Measurements from ENCODE around the gene KRTAP12-1. TPM values are rescaled to one million over a fixed set of nuclear protein-coding genes. Genes with fewer than 3 reads are reported as not detected.
"Not testable (repeated sequence)": the region's sequence is repeated elsewhere in the genome, so short reads cannot be mapped to it uniquely, and the experiment has no call there.

KRTAP12-1 gene
- total RNA-seq, 2 experiments from 2014 or later, result not detected

DNA sequence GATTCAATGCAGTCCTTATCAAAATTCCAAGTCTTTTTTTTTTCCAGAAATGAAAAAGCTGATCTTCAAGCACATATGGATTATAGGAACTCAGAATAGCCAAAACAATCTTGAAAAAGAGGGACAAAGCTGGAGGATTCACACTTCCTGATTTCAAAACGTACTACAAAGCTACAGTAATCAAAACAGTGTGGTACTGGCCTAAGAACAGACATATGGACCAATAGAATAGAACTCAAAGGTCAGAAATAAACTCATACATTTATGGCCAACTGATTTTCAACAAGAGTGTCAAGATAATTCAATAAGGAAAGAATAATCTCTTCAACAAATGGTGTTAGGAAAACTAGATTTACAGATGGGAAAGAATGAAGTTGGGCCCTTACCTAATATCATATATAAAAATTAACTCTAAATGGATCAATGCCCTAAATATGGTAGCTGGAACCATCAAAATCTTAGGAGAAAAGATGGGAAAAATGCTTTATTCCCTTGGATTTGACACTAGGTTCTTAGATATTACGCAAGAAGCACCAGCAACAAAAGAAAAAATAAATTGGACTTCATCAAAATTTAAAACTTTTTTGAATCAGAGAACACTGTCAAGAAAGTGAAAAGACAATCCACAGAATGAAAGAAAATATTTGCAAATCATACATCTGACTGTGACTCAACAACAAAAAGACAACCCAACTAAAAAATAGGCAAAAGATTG, 11.0 kb upstream of the KRTAP12-1 start:
- Mint-ChIP-seq H3K27ac (no peak overlapping the region), H3K27me3 (peaks cover 36% of the 10 kb centered on the region), H3K9me3 (peaks cover 5% of the 10 kb centered on the region), H3K36me3 (ENCODE audit: low read depth) (no peaks in the 10 kb centered on the region), H3K4me1 (ENCODE audit: low read depth) (peaks cover 19% of the 10 kb centered on the region), H3K4me3 (no peak overlapping the region)
- H3K27me3 ChIP-seq (ENCODE audit: control insufficient read depth in 1 of 2, insufficient read depth in 2 of 2, low read length in 2 of 2), result peaks cover 10 to 11% of the 10 kb centered on the region in 2 experiments
- H3K36me3 ChIP-seq (ENCODE audit: insufficient read depth, low read length), result no peaks in the 10 kb centered on the region
- DNase-seq, result no peak
- peaks cover 5 to 11% of the 10 kb centered on the region in 2 experiments for H3K9me3 ChIP-seq (ENCODE audit: control insufficient read depth in 1 of 2, insufficient read depth in 1 of 2, low read length in 2 of 2)
- no peak overlapping the region for H3K4me3 ChIP-seq (ENCODE audit: low read length)
- ChIA-PET POLR2A (no interaction called here), CTCF (interaction anchor here (0.7 kb wide), 1 partner anchor 100 kb away, joined by 3 read pairs; no protein-coding TSS in a partner anchor)
- peaks cover 5% of the 10 kb centered on the region for H3K4me1 ChIP-seq (ENCODE audit: insufficient read depth, low read length)
- H3K27ac ChIP-seq (ENCODE audit: low read depth in 1 of 2, low read length in 2 of 2), result no peak overlapping the region
- TF ChIP-seq, protein P1, sequence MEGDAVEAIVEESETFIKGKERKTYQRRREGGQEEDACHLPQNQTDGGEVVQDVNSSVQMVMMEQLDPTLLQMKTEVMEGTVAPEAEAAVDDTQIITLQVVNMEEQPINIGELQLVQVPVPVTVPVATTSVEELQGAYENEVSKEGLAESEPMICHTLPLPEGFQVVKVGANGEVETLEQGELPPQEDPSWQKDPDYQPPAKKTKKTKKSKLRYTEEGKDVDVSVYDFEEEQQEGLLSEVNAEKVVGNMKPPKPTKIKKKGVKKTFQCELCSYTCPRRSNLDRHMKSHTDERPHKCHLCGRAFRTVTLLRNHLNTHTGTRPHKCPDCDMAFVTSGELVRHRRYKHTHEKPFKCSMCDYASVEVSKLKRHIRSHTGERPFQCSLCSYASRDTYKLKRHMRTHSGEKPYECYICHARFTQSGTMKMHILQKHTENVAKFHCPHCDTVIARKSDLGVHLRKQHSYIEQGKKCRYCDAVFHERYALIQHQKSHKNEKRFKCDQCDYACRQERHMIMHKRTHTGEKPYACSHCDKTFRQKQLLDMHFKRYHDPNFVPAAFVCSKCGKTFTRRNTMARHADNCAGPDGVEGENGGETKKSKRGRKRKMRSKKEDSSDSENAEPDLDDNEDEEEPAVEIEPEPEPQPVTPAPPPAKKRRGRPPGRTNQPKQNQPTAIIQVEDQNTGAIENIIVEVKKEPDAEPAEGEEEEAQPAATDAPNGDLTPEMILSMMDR (IDR thresholded peaks at IDR 0.05), result no peak
- ATAC-seq (ENCODE audit: poor library complexity), result no peak
- intact Hi-C loops (cut with DNase I, micrococcal nuclease), result loop anchor here in 1 of 2 experiments (2.0 kb wide), 1 partner anchor 36 kb away; the partner anchor contains the start of gene KRTAP12-3

DNA sequence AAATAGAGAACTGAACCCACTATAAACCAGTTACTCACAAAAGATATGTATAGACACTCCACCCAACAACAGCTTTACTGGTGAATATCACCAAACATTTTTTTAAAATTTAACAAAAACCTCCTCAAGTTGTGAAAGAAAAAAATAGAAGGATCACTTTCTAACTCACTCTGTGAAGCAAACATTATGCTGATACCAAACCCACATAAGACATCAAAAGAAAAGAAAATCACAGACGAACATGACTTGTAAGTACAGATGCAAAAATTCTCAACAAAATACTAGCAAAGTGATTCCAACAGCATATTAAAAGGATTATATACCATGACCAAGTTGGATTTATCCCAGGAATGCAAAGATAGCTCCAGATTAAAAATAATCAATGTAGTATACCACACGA, 9.7 kb upstream of the KRTAP12-1 start:
- H3K4me1 ChIP-seq (ENCODE audit: insufficient read depth, low read length), result peaks cover 5% of the 10 kb centered on the region
- H3K9me3 ChIP-seq (ENCODE audit: control insufficient read depth in 1 of 2, insufficient read depth in 1 of 2, low read length in 2 of 2), result peaks cover 0 to 11% of the 10 kb centered on the region in 2 experiments
- Mint-ChIP-seq H3K27ac (no peak overlapping the region), H3K36me3 (ENCODE audit: low read depth) (no peaks in the 10 kb centered on the region), H3K9me3 (peaks cover 5% of the 10 kb centered on the region), H3K27me3 (peaks cover 27% of the 10 kb centered on the region), H3K4me3 (no peak overlapping the region), H3K4me1 (ENCODE audit: low read depth) (peaks cover 19% of the 10 kb centered on the region)
- TF ChIP-seq, protein P1 (IDR thresholded peaks at IDR 0.05), result no peak
- ChIA-PET POLR2A (interaction anchor here (0.8 to 1.2 kb wide), 2 partner anchors 34 to 67 kb away, joined by 3 read pairs; partner anchors contain the start of gene KRTAP12-3), CTCF (no interaction called here)
- DNase-seq, result no peak
- intact Hi-C loops (cut with DNase I, micrococcal nuclease), result loop anchor here in 1 of 2 experiments (2.0 kb wide), 1 partner anchor 35 kb away; the partner anchor contains the start of gene KRTAP12-3
- no peak overlapping the region for H3K27ac ChIP-seq (ENCODE audit: low read depth in 1 of 2, low read length in 2 of 2)
- ATAC-seq (ENCODE audit: poor library complexity), result no peak
- H3K27me3 ChIP-seq (ENCODE audit: control insufficient read depth in 1 of 2, insufficient read depth in 2 of 2, low read length in 2 of 2), result peaks cover 2 to 6% of the 10 kb centered on the region in 2 experiments
- H3K36me3 ChIP-seq (ENCODE audit: insufficient read depth, low read length), result no peaks in the 10 kb centered on the region
- H3K4me3 ChIP-seq (ENCODE audit: low read length), result no peak overlapping the region

DNA sequence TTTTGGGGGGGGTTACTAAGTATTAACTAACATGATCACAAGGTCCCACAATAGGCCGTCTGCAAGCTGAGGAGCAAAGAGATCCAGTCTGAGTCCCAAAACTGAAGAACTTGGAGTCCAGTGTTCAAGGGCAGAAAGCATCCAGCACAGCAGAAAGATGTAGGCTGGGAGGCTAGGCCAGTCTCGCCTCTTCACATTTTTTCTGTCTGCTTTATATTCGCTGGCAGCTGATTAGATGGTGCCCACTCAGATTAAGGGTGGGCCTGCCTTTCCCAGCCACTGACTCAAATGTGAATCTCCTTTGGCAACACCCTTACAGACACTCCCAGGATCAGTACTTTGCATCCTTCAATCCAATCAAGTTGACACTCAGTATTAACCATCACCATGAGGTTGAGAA, 7.8 kb upstream of the KRTAP12-1 start:
- H3K27ac ChIP-seq (ENCODE audit: low read depth in 1 of 2, low read length in 2 of 2); ATAC-seq (ENCODE audit: poor library complexity); DNase-seq; intact Hi-C loops (cut with DNase I, micrococcal nuclease); H3K27ac Mint-ChIP-seq; H3K36me3 ChIP-seq (ENCODE audit: insufficient read depth, low read length); H3K4me3 ChIP-seq (ENCODE audit: low read length); H3K36me3 Mint-ChIP-seq (ENCODE audit: low read depth); H3K27me3 ChIP-seq (ENCODE audit: control insufficient read depth in 1 of 2, insufficient read depth in 2 of 2, low read length in 2 of 2); H3K9me3 Mint-ChIP-seq; CTCF ChIA-PET; POLR2A ChIA-PET; H3K4me3 Mint-ChIP-seq; H3K4me1 ChIP-seq (ENCODE audit: insufficient read depth, low read length): not testable (repeated sequence)
- Mint-ChIP-seq H3K4me1 (ENCODE audit: low read depth) (peaks cover 12% of the 10 kb centered on the region), H3K27me3 (peaks cover 24% of the 10 kb centered on the region)
- H3K9me3 ChIP-seq (ENCODE audit: control insufficient read depth in 1 of 2, insufficient read depth in 1 of 2, low read length in 2 of 2), result peaks cover 0 to 11% of the 10 kb centered on the region in 2 experiments
